Smooth muscle cell (in vitro differentiated cells): Measurements from ENCODE around the gene MYCN. TPM values are rescaled to one million over a fixed set of nuclear protein-coding genes. Genes with fewer than 3 reads are reported as not detected.
"Not testable (repeated sequence)": the region's sequence is repeated elsewhere in the genome, so short reads cannot be mapped to it uniquely, and the experiment has no call there.

Source experiments
- DNase-seq: peaks from one replicate; lab custom pipeline; 2025; ENCODE audit not compliant: unreplicated experiment; lab: John Stamatoyannopoulos, UW
- H2AFZ ChIP-seq: fragments of 200-600 bp; sonication (generic); 2 replicates; pipeline ENCODE4 v1.6.0; 2016; ENCODE audit warnings: antibody characterized with exemption, low read depth, mild to moderate bottlenecking
- H3F3A ChIP-seq: fragments of 200-600 bp; sonication (generic); 2 replicates; pipeline ENCODE4 v1.6.0; 2017; ENCODE audit warnings: antibody characterized with exemption, low read depth
- H3K27ac ChIP-seq: fragments of 200-600 bp; sonication (generic); 2 replicates; pipeline ENCODE4 v1.5.1; 2016; ENCODE audit warnings: low read depth, mild to moderate bottlenecking
- H3K27me3 ChIP-seq: fragments of 200-600 bp; sonication (generic); 2 replicates; pipeline ENCODE4 v1.6.1; 2016; ENCODE audit warnings: low read depth, mild to moderate bottlenecking
- H3K36me3 ChIP-seq: fragments of 200-600 bp; sonication (generic); 2 replicates; pipeline ENCODE4 v1.5.1; 2016; ENCODE audit warnings: low read depth
- H3K4me1 ChIP-seq: fragments of 200-600 bp; sonication (generic); 2 replicates; pipeline ENCODE4 v1.5.1; 2016; ENCODE audit warnings: low read depth
- H3K4me2 ChIP-seq: fragments of 200-600 bp; sonication (generic); 2 replicates; pipeline ENCODE4 v1.6.0; 2016; ENCODE audit warnings: mild to moderate bottlenecking
- H3K4me3 ChIP-seq: fragments of 200-600 bp; sonication (generic); 2 replicates; pipeline ENCODE4 v1.5.1; 2016; ENCODE audit warnings: mild to moderate bottlenecking
- H3K79me2 ChIP-seq: fragments of 200-600 bp; sonication (generic); 2 replicates; pipeline ENCODE4 v1.6.0; 2016; ENCODE audit warnings: low read depth, mild to moderate bottlenecking
- H3K9ac ChIP-seq: fragments of 200-600 bp; sonication (generic); 2 replicates; pipeline ENCODE4 v1.6.0; 2016; ENCODE audit warnings: low read depth
- H3K9me3 ChIP-seq: fragments of 200-600 bp; sonication (generic); replicated peaks from 2 replicates; pipeline ENCODE4 v1.5.1; 2016; ENCODE audit warnings: low read depth
- H4K20me1 ChIP-seq: fragments of 200-600 bp; sonication (generic); 2 replicates; pipeline ENCODE4 v1.6.0; 2016; ENCODE audit warnings: low read depth
- CTCF ChIP-seq: fragments of 200-600 bp; sonication (generic); IDR thresholded peaks from 2 replicates; pipeline ENCODE4 v1.5.1; 2017; ENCODE audit warnings: borderline replicate concordance, mild to moderate bottlenecking, antibody characterized with exemption; ENCODE audit not compliant: insufficient read depth, poor library complexity, severe bottlenecking
- WGBS: methylation state at CpG from one replicate; pipeline ENCODE4 v1.1.7; 2016; ENCODE audit warnings: low lambda C conversion rate; 5-methylcytosine and 5-hydroxymethylcytosine counted together
- polyA plus RNA-seq: library from polyadenylated mRNA; unstranded; fragments of >200 nt; fragmentation: Nextera tagmentation; extraction: Ambion mirVana; gene quantifications from 2 replicates; pipeline ENCODE4 v1.2.1, GENCODE V29; 2016
- total RNA-seq: library from RNA; depleted of rRNA; stranded (reverse); fragments of >200 nt; gene quantifications from 2 replicates; pipeline ENCODE4 v1.2.3, GENCODE V29; 2014

MYCN gene
- total and polyA plus RNA-seq, 2 experiments from 2014 or later = 6.9 to 18.3 TPM

DNA sequence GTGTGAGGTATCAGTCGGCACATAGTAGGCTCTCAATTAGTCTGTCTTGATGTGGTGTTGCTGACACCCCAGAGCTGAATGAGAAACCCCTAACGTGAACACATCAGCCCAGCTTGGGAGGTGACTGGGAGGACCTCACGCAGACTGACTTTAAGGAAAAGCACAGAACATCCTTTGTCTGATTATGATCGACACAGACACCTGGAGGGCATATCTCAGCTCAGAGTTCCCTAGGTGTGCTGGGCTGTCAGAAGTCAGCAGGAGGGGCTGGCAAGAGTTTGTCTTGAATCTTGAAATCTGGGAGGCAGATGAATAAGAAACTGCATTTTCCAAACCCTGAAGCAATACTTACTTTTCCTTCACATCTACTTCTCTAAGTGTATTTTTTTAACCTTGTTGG is 16.8 kb upstream of the MYCN start:
- H3K79me2 ChIP-seq = no peaks in the 10 kb centered on the region
- H4K20me1 ChIP-seq = no peaks in the 10 kb centered on the region
- H3K27ac ChIP-seq = no peak overlapping the region
- no peak overlapping the region for H3K4me2 ChIP-seq
- no peaks in the 10 kb centered on the region for H3K36me3 ChIP-seq
- H3K4me1 ChIP-seq = no peaks in the 10 kb centered on the region
- WGBS = 78% methylated on average over 4 of the region's 4 CpGs
- H3K9me3 ChIP-seq = no peaks in the 10 kb centered on the region
- no peak overlapping the region for H3K4me3 ChIP-seq
- H2AFZ ChIP-seq = no peak overlapping the region
- H3F3A ChIP-seq = no peaks in the 10 kb centered on the region
- DNase-seq = no peak
- H3K9ac ChIP-seq = no peak overlapping the region
- no peak for TF ChIP-seq CTCF
- H3K27me3 ChIP-seq = no peaks in the 10 kb centered on the region

- TF ChIP-seq CTCF = no peak
- no peak overlapping the region for H3K9ac ChIP-seq
- H3K27ac ChIP-seq = no peak overlapping the region
- H2AFZ ChIP-seq = no peak overlapping the region
- H3K36me3 ChIP-seq = no peaks in the 10 kb centered on the region
- no peaks in the 10 kb centered on the region for H3K79me2 ChIP-seq
- H3K4me1 ChIP-seq = no peaks in the 10 kb centered on the region
- H3K4me3 ChIP-seq = no peak overlapping the region
- H3F3A ChIP-seq = no peaks in the 10 kb centered on the region
- no peaks in the 10 kb centered on the region for H3K27me3 ChIP-seq
- DNase-seq = no peak
- no peaks in the 10 kb centered on the region for H4K20me1 ChIP-seq
- H3K9me3 ChIP-seq = no peaks in the 10 kb centered on the region
- no peak overlapping the region for H3K4me2 ChIP-seq
- WGBS = 92% methylated on average over 3 of the region's 3 CpGs
Measured at GRCh38 chr2:15925819-15926218, 14.5 kb upstream of the MYCN start.

GRCh38 chr2:15926252-15926651 is 14.1 kb upstream of the MYCN start:
- DNase-seq = no peak
- no peak for TF ChIP-seq CTCF
- no peaks in the 10 kb centered on the region for H3F3A ChIP-seq

DNA sequence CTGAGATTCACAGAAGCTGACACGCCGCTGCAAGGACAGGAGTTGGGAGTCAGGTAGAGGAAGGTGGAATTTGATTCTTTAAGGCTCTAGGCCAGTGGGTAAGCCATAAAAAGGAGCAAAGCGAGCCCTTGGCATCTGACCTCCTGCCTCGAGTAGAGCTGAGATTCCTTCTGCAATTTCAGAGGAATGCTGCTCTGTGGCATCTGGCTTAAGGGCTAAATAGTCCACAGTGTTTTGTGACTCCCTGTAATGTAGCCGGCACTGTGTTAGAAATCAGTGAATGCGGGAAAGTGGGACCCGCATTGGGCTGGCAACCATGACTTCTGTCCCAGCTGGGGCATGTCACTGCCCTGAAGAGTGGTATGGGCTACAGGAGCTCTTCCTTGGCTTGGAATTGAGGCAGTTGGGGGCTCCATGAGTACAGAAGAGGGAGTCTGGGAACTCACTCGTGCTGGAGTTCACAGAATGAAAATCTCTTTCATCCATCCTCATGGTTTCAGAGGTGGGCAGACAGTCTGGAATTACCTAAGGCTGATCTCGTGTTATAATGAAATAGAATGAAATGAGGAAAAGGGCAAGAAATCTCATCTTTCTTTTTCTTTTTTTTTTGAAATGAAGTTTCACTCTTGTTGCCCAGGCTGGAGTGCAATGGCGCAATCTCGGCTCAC is 12.7 kb upstream of the MYCN start:
- DNase-seq = no peak
- Histone ChIP-seq H4K20me1 (no peaks in the 10 kb centered on the region), H3F3A (no peaks in the 10 kb centered on the region), H2AFZ (no peak overlapping the region), H3K27me3 (no peaks in the 10 kb centered on the region), H3K36me3 (no peaks in the 10 kb centered on the region), H3K4me2 (no peak overlapping the region), H3K27ac (no peak overlapping the region), H3K9ac (no peak overlapping the region), H3K4me3 (no peak overlapping the region), H3K9me3 (no peaks in the 10 kb centered on the region), H3K79me2 (no peaks in the 10 kb centered on the region), H3K4me1 (no peaks in the 10 kb centered on the region)
- TF ChIP-seq CTCF = no peak
- WGBS = 69% methylated on average over 11 of the region's 11 CpGs

More at GRCh38 chr2:15926252-15926651, 14.1 kb upstream of the MYCN start:
- Histone ChIP-seq H3K4me1 (no peaks in the 10 kb centered on the region), H3K9me3 (no peaks in the 10 kb centered on the region), H3K27ac (no peak overlapping the region), H3K9ac (no peak overlapping the region), H3K4me3 (no peak overlapping the region), H4K20me1 (no peaks in the 10 kb centered on the region), H3K4me2 (no peak overlapping the region), H3K36me3 (no peaks in the 10 kb centered on the region), H3K79me2 (no peaks in the 10 kb centered on the region), H2AFZ (no peak overlapping the region), H3K27me3 (no peaks in the 10 kb centered on the region)
- WGBS = 96% methylated on average over 7 of the region's 7 CpGs

DNA sequence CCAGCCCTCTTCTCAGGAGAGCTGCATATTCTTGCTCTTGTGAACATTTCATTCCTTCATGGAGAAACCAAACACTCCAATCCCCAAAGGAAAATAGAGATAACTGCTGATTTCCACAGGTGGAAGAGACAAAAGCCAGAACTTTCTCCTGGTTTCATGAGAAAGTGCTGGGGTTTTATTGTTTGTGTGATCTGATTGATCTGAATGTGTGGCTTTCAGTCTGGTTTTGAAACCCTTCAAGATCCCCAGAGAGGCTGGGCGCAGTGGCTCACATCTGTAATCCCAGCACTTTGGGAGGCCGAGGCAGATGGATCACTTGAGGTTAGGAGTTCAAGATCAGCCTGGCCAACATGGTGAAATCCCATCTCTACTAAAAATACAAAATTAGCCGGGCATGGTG is 11.3 kb upstream of the MYCN start:
- not testable (repeated sequence) for DNase-seq, H3K36me3 ChIP-seq, H3K27me3 ChIP-seq, H3K4me3 ChIP-seq, H3K9ac ChIP-seq, H3K27ac ChIP-seq, H4K20me1 ChIP-seq, H3K4me2 ChIP-seq, H3K4me1 ChIP-seq, H3K9me3 ChIP-seq, H3F3A ChIP-seq, H2AFZ ChIP-seq, H3K79me2 ChIP-seq
- WGBS = 84% methylated on average over 3 of the region's 3 CpGs
